Mucosa of descending colon (tissue), 3 donors: ENCODE data around the gene RHBDD3. TPM values are rescaled to one million over a fixed set of nuclear protein-coding genes. Genes with fewer than 3 reads are reported as not detected.

Experiments
- ATAC-seq: fragments of 200-7000 bp; cut with Tn5 transposase; one replicate; pipeline ENCODE4 v1.9.1; 2020; ENCODE audit warnings: mild to moderate bottlenecking, moderate library complexity
- DNase-seq, 3 donors: peaks; one replicate each; pipeline ENCODE4 v3.0.0-alpha.2; 2020
- H3K36me3 ChIP-seq: fragments of 200-600 bp; one replicate; pipeline ENCODE4 v1.8.0; 2021; ENCODE audit warnings: low read depth, mild to moderate bottlenecking
- H3K4me1 ChIP-seq: fragments of 200-600 bp; one replicate; pipeline ENCODE4 v1.8.0; 2021; ENCODE audit warnings: low read depth, mild to moderate bottlenecking
- H3K4me3 ChIP-seq: fragments of 200-600 bp; one replicate; pipeline ENCODE4 v1.8.0; 2021; ENCODE audit warnings: mild to moderate bottlenecking
- H3K9me3 ChIP-seq: fragments of 200-600 bp; one replicate; pipeline ENCODE4 v1.8.0; 2021; ENCODE audit warnings: mild to moderate bottlenecking
- intact Hi-C, 2 donors: fragments of 100-400 bp; cut with DNase I in 1 of 2; cut with micrococcal nuclease in 1 of 2; formaldehyde crosslinking; loops; one replicate each; pipeline versions ENCODE4 v1.11.0 to v1.11.1; 2022; cut with DNase I, micrococcal nuclease
- total RNA-seq, 3 donors: library from RNA; stranded (reverse); fragmentation: NEBNext Ultra II Directional in 2 of 3; extraction: Animal tissue kit (Norgen Biotek cat#: 25700) in 2 of 3; gene quantifications; one replicate each; pipeline versions ENCODE4 v1.2.1 to v1.2.4, GENCODE V29; 2021 to 2023
- TF ChIP-seq, protein P1 (sequence below): fragments of 200-600 bp; IDR thresholded peaks from one replicate; pipeline ENCODE4 v1.8.0; 2022; ENCODE audit warnings: antibody characterized with exemption, mild to moderate bottlenecking
- donor health status: DM: no; HTN: no; CAD: no; lungs with moderate emphysema.
- donor health status: DM: no; HTN: no; CAD: no.
- donor health status: DM: no; HTN: yes; CAD: no.

RHBDD3 gene
- total RNA-seq, 3 donors from 2014 or later, result 13.3 to 26.1 (median 19.1) TPM

- Histone ChIP-seq H3K4me3 (peak overlapping the region; percentile 75), H3K4me1 (peaks cover 58% of the 10 kb centered on the region), H3K36me3 (no peaks in the 10 kb centered on the region), H3K9me3 (no peaks in the 10 kb centered on the region)
- TF ChIP-seq, protein P1, sequence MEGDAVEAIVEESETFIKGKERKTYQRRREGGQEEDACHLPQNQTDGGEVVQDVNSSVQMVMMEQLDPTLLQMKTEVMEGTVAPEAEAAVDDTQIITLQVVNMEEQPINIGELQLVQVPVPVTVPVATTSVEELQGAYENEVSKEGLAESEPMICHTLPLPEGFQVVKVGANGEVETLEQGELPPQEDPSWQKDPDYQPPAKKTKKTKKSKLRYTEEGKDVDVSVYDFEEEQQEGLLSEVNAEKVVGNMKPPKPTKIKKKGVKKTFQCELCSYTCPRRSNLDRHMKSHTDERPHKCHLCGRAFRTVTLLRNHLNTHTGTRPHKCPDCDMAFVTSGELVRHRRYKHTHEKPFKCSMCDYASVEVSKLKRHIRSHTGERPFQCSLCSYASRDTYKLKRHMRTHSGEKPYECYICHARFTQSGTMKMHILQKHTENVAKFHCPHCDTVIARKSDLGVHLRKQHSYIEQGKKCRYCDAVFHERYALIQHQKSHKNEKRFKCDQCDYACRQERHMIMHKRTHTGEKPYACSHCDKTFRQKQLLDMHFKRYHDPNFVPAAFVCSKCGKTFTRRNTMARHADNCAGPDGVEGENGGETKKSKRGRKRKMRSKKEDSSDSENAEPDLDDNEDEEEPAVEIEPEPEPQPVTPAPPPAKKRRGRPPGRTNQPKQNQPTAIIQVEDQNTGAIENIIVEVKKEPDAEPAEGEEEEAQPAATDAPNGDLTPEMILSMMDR, result no peak
- ATAC-seq (no peak), DNase-seq (no peak)
- intact Hi-C loops, result no loop called here
Observed at GRCh38 chr22:29307596-29308147, 39.9 kb upstream of the RHBDD3 start.

DNA sequence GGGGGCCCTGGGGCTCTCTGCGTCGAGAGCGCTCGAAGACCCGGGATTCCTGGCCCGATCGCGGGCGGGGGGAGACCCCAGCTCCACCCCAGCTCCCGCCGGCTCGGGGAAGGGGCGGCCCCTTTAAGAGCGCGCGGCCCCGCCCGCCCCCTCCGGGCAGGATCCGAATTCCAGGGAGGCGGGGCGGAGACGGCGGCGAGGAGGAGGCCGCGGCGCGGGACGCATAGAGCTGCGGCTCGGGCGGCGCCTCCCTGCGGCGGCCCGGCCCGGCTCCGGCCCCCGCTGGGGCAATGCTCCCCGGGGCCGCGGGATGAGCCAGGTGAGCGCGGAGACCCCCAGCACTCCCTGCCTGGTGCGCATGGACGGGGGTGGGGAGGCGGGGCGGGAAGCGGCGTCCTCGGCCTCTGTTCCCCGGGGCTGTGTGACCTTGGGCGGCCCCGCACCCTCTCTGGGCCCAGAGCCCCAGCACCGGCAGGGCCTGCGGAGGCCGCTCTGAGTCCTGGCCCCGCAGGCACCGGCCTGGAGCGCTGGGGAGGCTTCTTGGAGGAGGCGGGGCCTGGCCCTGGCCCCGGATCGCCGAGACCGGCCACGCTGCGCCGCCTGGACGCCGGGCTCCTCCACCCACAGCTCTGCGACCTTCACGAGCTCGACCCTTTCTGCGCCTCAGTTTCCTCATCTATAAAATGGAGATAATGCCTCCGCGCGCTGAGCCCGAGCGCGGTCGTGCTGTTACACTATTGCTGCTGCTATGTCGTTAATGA lies 39.2 kb upstream of the RHBDD3 start:
- H3K4me1 ChIP-seq, result peaks cover 62% of the 10 kb centered on the region
- peak; percentile 84 to 88 (median 85) for DNase-seq

DNA sequence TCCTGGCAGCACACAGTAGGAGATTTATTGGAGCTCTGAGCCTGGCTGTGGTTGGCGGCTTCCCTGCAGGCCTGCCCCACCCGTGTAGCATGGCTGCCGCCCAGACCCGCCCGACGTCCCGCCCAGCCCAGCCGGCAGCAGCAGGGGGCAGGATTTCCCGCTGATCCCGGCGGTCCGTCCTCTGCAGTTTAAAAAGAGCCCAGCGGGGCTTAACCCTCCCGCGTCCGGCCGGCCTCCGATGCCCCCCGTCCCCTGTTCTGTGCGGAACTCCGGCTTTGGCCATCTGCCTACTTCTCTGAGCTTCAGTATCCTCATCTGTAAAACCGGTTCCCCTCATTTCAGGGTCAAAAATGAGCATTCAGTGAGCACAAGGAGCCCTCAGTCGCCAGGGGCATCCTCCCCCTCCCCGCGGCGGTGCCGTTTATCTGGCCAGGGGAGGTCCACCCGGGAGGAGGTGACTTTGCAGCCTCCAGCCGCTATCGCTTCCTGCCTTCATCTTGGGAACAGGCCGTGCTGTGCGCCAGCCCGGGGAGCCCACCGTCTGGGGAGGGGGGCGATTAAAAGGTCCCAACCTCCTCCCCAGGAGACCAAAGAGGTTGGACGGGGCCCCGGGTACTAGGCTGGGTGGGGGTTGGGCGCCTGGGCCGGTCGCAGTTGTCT lies 38.5 kb upstream of the RHBDD3 start, which contains the start of gene GAS2L1:
Gene GAS2L1, plus strand, starts transcription at position 476 of the 660 bp plus-strand sequence. CDS start 1,456 bp downstream, outside the sequence.
- ATAC-seq (peak; percentile 72), DNase-seq (peak; percentile 85 to 92 (median 89))
- peak within 1 kb of the TSS; percentile 75 for H3K4me3 ChIP-seq
- no peaks in the 10 kb centered on the region for H3K36me3 ChIP-seq
- H3K4me1 ChIP-seq, result peaks cover 57% of the 10 kb centered on the region
- TF ChIP-seq, protein P1, result peak; percentile 70
- no peaks in the 10 kb centered on the region for H3K9me3 ChIP-seq
- intact Hi-C loops, result no loop called here

More for the DNA sequence above, 39.2 kb upstream of the RHBDD3 start:
- Histone ChIP-seq H3K36me3 (no peaks in the 10 kb centered on the region), H3K4me3 (peak overlapping the region; percentile 75), H3K9me3 (no peaks in the 10 kb centered on the region)
- TF ChIP-seq, protein P1, result no peak
- peak; percentile 74 for ATAC-seq
- intact Hi-C loops, result no loop called here

DNA sequence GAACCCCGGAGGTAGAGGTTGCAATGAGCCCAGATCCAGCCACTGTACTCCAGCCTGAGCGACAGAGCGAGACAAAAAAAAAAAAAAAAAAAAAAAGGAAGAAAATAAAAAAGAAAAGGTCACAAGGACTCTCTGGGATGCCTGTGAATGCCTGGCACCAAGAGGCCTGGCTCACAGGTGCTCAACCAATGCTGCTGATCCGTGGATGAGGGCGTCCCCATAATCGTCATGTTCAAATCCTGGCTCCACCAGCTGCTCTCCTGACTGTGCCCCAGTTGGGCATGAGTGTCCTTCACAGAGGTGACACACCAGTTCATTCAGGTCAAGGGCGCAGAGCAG lies 38.0 kb upstream of the RHBDD3 start:
- H3K4me3 ChIP-seq, result peak overlapping the region; percentile 75
- intact Hi-C loops, result no loop called here
- DNase-seq (no peak), ATAC-seq (no peak)
- H3K9me3 ChIP-seq, result no peaks in the 10 kb centered on the region
- H3K36me3 ChIP-seq, result no peaks in the 10 kb centered on the region
- peaks cover 52% of the 10 kb centered on the region for H3K4me1 ChIP-seq
- TF ChIP-seq, protein P1, result no peak

DNA sequence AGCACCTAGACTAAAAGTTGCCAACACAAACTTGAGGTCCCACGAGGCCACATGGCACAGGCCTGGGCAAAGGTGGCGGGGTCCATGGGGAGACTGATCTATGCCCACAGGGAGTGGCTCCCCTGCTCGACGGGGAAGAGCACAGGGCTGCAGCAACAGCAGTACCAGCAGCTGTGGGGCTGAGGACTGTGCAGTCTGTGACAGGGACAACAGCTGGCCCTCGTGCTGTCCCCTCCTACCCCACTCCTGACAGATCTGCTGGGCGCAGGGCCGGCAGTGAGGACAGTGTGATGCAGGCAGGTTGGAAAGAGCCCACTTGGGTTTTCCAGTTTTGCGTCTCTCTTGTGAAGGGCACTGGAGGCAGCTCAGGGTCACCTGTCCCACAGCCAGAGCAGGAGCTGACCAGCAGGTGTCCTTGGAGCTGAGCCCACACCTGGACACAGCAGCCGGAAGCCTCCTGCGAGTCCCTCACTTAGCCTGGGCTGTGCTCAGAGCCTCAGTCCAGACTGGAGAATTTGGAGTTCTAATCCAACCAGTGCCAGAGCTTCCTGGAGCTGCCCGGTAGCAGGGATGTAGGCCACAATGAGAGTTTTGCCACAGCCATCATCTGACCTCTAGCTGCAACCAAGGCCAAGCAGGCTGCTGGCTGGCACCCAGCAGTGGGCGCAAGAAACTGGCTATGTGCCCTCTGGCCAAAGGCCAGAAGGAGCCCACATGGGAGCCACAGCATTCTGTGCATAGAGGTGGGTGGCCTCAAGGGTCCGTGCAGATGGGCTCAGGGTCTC lies 35.1 kb upstream of the RHBDD3 start:
- DNase-seq, result peak in 1 of 3 donors; percentile 49
- TF ChIP-seq, protein P1, result no peak
- peaks cover 23% of the 10 kb centered on the region for H3K4me1 ChIP-seq
- no peaks in the 10 kb centered on the region for H3K9me3 ChIP-seq
- peaks cover 14% of the 10 kb centered on the region for H3K36me3 ChIP-seq
- peak; percentile 11 for ATAC-seq
- intact Hi-C loops, result no loop called here
- no peak overlapping the region for H3K4me3 ChIP-seq
